ENCODE data around the gene EGR2.

Gene EGR2

DNA sequence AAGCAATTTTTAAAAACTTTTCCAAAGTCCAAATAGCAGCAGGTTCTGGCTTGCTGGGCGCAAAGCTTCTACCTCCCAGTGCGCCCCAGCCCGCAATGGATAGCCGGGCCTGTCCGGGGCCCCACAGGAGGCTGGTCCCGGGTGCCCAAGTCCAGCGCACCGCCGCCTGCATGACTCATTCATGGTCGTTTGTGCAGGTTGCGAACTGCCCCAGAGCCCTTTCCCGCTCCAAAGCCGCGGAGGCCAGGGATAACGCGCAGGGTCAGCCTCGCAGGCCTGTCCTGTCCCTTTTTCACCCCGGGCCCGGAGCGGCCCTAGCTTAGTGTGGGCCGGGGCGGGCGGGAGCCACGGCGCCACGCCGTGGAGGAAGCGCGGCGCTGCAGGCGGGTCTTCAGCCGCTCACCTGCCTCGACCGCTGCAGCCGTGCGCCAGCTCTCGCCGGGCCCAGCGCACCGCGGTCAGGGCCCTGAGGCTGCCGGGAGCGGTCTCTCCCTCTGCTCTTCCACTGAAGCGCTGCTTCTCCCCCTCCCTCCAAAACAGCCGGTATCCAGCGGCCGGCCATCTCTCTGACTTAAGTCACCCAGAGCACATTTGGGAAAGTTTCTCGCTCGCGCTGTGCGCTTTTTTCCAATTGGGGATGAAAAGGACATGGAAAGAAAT is 1.7 kb upstream of the EGR2 start:
- DNase-seq (ENCODE audit: low spot score): peak; percentile 61

DNA sequence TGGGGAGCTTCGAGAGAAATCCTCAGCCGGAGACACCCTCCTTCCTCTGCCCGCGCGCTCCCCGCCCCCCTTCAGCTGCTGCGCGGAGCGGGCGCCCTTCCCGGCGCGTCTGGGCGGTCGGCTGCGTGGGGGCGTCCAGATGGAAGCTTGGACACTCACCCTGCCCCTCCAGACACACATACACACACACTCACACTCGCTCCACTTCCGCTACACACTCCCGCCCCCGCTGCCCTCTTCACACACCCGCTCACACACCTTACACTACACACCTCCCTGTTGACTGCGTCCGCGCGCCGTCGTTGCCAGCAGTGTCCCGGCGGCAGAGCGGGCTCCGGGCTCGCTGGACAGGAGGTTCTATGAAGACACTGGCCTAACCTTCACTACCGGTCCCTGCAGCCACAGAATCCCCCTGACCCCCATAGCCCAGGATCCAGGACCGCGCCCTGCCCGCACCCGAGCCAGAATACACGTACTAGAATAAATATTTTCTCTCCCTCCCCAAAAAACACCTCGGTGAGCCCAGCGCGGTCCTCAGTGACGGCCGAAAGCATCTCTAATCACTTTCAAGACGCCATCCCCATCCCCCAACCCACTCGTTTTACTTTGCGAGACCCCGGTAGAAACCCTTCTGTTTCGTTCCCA is 1.1 kb upstream of the EGR2 start:
- DNase-seq (ENCODE audit: low spot score): no peak

DNA sequence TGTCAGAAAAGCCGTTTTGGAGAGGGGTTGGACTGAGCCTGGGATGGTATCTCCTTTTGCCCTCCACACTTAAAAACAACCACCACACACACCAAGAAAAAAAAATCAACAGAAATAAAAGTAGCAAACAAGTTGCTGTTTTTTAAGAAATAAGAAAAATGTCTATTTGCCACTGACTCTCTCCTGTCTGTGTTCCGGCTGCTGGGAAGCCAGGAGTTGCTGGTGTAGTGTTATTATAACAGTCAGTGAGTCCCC is 163 bp downstream of the EGR2 start:
- DNase-seq (ENCODE audit: low spot score): no peak

GRCh38 chr10:62815381-62816075 is 638 bp downstream of the EGR2 start:
- no peak for DNase-seq (ENCODE audit: low spot score)

DNA sequence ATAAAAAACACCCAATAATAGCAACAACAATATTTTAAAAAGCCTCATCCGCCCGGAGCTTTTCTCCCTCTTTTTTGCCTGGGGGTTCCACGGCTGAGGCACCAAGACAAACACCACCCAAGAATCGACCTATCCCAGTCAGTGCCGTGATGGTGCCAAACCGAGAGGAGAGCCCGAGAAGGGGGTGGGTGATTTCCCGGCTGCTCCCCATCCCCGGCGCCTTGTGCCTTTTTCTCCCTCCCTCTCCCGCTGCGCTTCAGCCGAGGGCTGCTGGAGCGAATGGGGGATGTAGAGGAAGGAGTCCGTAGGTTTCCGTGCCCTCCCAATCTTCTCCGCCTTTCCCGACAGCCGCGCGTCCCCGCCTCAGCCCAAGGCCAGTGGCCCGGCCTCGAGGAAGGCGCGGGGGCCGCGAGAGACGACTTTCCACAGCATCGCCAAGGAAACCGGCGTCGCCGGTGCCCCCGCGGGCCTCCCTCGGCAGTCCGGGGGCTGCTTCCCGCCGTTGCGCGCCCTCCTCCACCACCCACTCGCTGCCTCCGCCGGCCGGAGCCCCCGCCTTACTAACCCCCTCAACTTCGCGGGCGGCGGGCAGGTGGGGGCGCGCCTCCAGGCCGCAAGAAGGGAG is 1.3 kb downstream of the EGR2 start:
- no peak for DNase-seq (ENCODE audit: low spot score)

DNA sequence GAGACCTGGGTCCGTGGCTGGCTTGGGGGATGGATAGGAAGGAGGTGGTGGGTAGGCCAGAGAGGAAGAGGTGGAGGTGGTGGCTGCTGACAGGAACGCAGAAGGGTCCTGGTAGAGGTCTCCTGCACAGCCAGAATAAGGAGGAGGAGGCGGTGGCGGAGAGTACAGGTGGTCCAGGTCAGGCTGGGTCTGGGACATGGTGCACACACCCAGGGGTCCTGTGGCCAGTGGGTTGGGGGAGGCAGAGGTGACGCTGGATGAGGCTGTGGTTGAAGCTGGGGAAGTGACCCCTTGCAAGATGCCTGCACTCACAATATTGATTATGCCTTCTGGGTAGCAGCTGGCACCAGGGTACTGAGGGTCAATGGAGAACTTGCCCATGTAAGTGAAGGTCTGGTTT is 2.2 kb downstream of the EGR2 start:
- DNase-seq (ENCODE audit: low spot score): no peak

GRCh38 chr10:62813453-62813852 is 2.7 kb downstream of the EGR2 start:
- no peak for DNase-seq (ENCODE audit: low spot score)

DNA sequence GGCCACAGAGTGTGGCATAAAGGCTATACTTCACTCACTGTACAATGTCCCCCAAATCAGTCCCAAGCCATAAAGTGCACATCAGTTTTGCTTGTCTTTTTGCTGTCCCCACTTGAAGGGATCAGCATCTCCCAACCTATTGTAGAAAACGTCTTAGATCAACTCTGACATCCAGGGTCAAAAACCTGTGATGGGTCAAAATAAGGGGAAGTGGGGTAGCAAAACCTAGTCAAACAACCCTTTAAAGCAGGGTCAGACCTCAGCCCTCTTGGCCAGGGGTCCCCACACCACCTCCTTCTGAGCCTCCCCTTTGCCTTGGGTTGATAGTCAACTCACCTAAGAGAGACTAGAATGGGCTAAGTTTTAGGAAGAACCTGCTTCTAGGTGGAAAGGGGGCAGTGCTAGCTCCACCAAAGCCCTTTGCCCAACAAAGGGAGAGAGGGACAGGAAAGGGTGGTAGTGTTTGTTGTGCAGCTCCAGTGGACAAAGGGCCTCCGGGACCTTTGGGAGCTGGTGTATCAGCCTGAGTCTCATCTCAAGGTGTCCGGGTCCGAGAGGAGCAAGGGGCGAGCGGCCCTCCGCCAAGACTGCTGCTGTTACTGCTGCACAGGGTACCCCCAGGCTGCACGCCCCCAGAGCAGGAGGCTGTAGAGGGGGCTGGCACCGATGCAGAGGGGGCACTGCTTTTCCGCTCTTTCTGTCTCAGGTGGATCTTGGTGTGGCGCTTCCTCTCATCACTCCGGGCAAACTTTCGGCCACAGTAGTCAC is 3.3 kb downstream of the EGR2 start:
- no peak for DNase-seq (ENCODE audit: low spot score)

DNA sequence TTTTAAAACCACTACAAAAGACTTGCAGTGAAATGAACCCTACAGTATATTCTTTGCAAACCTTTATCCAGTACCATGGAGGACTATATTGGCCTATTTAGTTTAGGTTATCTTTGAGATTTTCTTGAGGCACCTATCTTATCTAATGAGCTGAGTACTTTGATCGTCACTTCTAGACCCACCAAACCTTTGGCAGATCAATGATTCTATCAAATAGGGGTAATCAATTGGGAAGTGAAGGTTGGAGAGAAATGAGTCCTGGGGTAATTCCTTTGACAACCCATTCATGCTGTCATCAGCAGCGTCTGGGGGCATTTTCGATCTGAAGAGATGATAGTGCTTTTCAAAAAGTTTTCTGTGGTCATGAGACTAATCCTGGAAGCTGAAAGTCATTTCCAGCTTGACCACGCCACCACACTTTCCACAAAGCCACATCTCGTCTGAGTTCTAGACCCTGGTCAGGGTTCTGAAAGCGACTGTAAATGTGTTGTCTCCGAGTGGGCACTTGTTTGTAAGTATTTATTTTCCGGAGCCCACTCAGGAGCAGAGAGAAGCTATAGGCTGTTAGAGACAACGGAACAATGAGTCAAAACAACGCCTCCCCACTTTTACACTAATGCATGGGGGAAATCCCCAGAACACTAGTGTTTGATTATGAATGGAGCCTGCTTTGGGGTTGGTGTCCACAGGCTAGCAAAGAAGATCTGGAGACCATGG is 4.8 kb downstream of the EGR2 start:
- DNase-seq (ENCODE audit: low spot score): peak; percentile 45

DNA sequence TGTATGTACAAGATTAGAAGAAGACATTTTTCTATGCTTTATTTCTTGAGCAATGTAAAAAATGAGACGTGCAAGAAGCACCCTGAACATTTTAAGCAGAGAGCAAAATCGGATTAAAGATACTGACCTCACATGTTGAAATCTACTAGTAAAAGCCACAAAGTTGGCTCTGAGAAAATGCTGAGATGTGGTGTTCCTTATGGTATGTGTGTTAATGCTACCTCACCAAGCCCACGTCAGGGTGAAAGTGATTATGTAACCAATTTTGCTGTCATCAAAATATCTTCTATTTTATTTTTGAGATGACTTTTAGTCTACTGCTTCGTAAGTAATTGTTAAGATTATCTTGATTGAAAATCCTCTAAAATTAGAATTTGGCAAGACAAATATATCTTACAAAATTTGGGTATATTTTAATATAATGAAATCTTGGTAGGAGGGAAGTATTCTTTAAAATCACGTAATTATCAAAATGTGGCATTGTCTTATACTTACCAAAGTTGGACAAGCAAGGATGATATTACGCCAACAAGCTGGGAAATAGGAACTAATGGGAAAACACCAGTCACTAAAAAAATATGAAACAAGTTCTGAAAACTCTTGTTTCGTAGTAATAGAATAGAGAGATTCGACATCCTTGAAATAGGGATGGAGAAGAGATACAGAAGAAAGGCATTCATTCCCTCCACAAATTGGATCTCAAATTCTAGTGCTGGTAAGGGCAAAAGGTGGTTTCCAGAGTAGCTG is 5.8 kb downstream of the EGR2 start:
- DNase-seq (ENCODE audit: low spot score): no peak

- DNase-seq (ENCODE audit: low spot score): no peak
Measured at GRCh38 chr10:62806251-62806650, 9.9 kb downstream of the EGR2 start.

DNA sequence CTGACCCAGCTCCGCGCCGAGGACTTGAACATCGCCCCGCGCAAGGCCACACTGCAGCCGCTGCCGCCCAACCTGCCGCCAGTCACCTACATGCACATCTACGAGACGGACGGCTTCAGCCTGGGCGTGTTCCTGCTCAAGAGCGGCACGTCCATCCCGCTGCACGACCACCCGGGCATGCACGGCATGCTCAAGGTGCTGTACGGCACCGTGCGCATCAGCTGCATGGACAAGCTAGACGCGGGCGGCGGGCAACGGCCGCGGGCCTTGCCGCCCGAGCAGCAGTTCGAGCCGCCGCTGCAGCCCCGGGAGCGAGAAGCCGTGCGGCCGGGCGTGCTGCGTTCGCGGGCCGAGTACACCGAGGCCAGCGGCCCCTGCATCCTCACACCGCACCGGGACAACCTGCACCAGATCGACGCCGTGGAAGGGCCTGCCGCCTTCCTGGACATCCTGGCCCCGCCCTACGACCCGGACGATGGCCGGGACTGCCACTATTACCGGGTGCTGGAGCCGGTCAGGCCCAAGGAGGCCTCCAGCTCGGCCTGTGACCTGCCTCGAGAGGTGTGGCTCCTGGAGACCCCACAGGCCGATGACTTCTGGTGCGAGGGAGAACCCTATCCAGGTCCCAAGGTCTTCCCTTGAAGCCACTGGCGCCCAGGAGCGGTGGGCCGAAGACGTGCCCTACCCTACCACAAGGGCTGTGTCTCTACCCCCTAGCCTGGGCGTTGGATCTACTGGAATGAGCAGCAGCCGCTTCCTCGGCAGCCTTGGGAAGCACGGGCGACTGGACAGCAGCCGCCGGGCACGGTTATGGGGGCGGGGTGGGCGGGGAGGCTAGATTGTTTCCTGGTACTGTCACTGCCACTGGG is 10.7 kb downstream of the EGR2 start:
- DNase-seq (ENCODE audit: low spot score): no peak

- DNase-seq (ENCODE audit: low spot score): peak; percentile 77
Measured at GRCh38 chr10:62804356-62805230, 11.6 kb downstream of the EGR2 start, which contains the start of gene ADO. Gene ADO, plus strand, starts transcription at chr10:62804720. Its CDS starts 340 bp downstream, at chr10:62805060.

GRCh38 chr10:62803724-62804355 is 12.3 kb downstream of the EGR2 start:
- no peak for DNase-seq (ENCODE audit: low spot score)

GRCh38 chr10:62801871-62802270 is 14.3 kb downstream of the EGR2 start:
- no peak for DNase-seq (ENCODE audit: low spot score)

GRCh38 chr10:62796896-62797295 is 19.3 kb downstream of the EGR2 start:
- no peak for DNase-seq (ENCODE audit: low spot score)

DNA sequence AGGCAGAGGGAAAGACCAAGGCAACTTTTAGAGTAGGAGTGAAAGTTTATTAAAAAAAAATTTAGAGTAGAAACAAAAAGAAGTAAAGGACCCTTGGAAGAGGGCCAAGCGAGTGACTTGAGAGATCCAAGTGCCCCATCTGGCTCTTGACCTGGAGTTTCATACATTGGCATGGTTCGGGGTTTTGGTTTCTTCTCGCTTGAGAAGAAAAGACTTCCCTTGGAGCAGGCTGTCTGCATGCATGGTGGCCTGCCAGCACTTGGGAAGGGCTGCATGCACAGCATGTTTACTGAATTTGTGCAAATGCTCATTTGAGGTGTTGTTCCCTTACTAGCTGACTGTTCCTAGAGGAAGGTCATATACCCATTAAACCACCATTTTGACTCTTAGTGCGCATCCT is 20.4 kb downstream of the EGR2 start:
- no peak for DNase-seq (ENCODE audit: low spot score)

DNA sequence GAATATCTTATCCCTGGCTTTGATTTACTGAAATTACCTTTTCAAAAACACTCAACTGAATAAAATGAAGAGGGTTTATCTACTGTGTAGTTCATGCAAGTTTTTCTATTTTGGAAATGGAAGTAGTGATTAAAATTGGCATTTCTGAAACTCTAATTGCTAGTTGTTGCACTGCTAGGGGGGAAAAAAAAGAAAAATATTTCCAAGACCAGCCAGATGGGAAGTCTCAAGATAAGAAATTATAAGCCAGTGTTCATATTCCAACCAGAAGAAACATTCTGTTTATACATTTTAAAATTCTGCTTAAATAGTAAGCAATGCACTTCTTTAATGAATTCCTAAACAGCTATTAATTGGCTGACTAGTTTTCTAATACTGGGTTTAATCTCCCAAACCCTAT is 21.1 kb downstream of the EGR2 start:
- no peak for DNase-seq (ENCODE audit: low spot score)

- DNase-seq (ENCODE audit: low spot score): no peak
Measured at GRCh38 chr10:62794306-62794705, 21.9 kb downstream of the EGR2 start.
